PC-9 (cell line): ENCODE data around the gene CD177. TPM values are rescaled to one million over a fixed set of nuclear protein-coding genes. Genes with fewer than 3 reads are reported as not detected.
"Not testable (repeated sequence)": the region's sequence is repeated elsewhere in the genome, so short reads cannot be mapped to it uniquely, and the experiment has no call there.

Experiments
- BruUV-seq: library from RNA; stranded (reverse); fragments of 400-500 nt; replicated peaks from 2 replicates; lab custom pipeline; 2021; lab: Mats Ljungman, UMichigan
- CTCF ChIA-PET: fragments of 300-600 bp; sonication (Branson Sonifier 250); formaldehyde crosslinking; loops from one replicate; lab custom pipeline; 2022; ENCODE audit warnings: antibody characterized with exemption; lab: Charles Lee
- POLR2A ChIA-PET: fragments of 300-600 bp; sonication (Branson Sonifier 250); formaldehyde crosslinking; loops from one replicate; lab custom pipeline; 2022; ENCODE audit warnings: antibody characterized with exemption; ENCODE audit not compliant: unreplicated experiment; lab: Charles Lee
- DNase-seq, 2 experiments: peaks; one replicate each; pipeline versions ENCODE4 v3.0.0 to v3.0.0-alpha.2; 2015 to 2022; ENCODE audit warnings: mixed read lengths in 1 of 2
- H2AFZ ChIP-seq: fragments of 200-600 bp; sonication (generic); 2 replicates; pipeline ENCODE4 v1.8.1; 2017; ENCODE audit warnings: antibody characterized with exemption
- H3F3A ChIP-seq: fragments of 200-600 bp; sonication (generic); 2 replicates; pipeline ENCODE4 v1.8.1; 2017; ENCODE audit warnings: antibody characterized with exemption, mild to moderate bottlenecking, low read depth; ENCODE audit not compliant: insufficient read depth
- H3K27ac ChIP-seq: fragments of 200-600 bp; sonication (generic); 2 replicates; pipeline ENCODE4 v1.6.1; 2016; ENCODE audit warnings: mixed run types
- H3K27me3 ChIP-seq: fragments of 200-600 bp; sonication (generic); 2 replicates; pipeline ENCODE4 v1.6.1; 2016; ENCODE audit warnings: low read depth, mixed run types; ENCODE audit not compliant: insufficient read depth
- H3K36me3 ChIP-seq: fragments of 200-600 bp; sonication (generic); 2 replicates; pipeline ENCODE4 v1.6.1; 2016; ENCODE audit warnings: low read depth, mixed run types
- H3K4me1 ChIP-seq: fragments of 200-600 bp; sonication (generic); replicated peaks from 2 replicates; pipeline ENCODE4 v1.6.1; 2016; ENCODE audit warnings: mixed run types; ENCODE audit not compliant: insufficient read depth
- H3K4me2 ChIP-seq: fragments of 200-600 bp; sonication (generic); 2 replicates; pipeline ENCODE4 v1.6.1; 2017; ENCODE audit warnings: mixed run types
- H3K4me3 ChIP-seq: fragments of 200-600 bp; sonication (generic); 2 replicates; pipeline ENCODE4 v1.6.1; 2016; ENCODE audit warnings: mixed run types
- H3K79me2 ChIP-seq: fragments of 200-600 bp; sonication (generic); 2 replicates; pipeline ENCODE4 v1.6.1; 2017; ENCODE audit warnings: low read depth, mixed run types
- H3K9me2 ChIP-seq: fragments of 200-600 bp; sonication (generic); 2 replicates; pipeline ENCODE4 v1.8.1; 2017; ENCODE audit warnings: mild to moderate bottlenecking; ENCODE audit not compliant: insufficient read depth
- H3K9me3 ChIP-seq: fragments of 200-600 bp; sonication (generic); 2 replicates; pipeline ENCODE4 v1.8.1; 2016; ENCODE audit warnings: low read depth; ENCODE audit not compliant: insufficient read depth
- H4K20me1 ChIP-seq: fragments of 200-600 bp; sonication (generic); 2 replicates; pipeline ENCODE4 v1.8.1; 2017; ENCODE audit not compliant: insufficient read depth
- CTCF ChIP-seq: fragments of 200-600 bp; sonication (generic); conservative IDR thresholded peaks from 2 replicates; pipeline ENCODE4 v1.6.1; 2017; ENCODE audit warnings: mixed run types, antibody characterized with exemption, mild to moderate bottlenecking, moderate library complexity
- EZH2 ChIP-seq: fragments of 200-600 bp; sonication (generic); IDR thresholded peaks from 2 replicates; pipeline ENCODE4 v1.8.0; 2017; ENCODE audit warnings: antibody characterized with exemption, low read depth
- intact Hi-C: fragments of 100-400 bp; cut with micrococcal nuclease; formaldehyde crosslinking; loops from one replicate; pipeline ENCODE4 v1.10.0; 2022; ENCODE audit not compliant: unreplicated experiment
- total RNA-seq: library from RNA; stranded (reverse); gene quantifications from 2 replicates; pipeline ENCODE4 v1.2.3, GENCODE V29; 2021

The CD177 gene
- total RNA-seq, 1 experiment from 2014 or later: 6.0 TPM

DNA sequence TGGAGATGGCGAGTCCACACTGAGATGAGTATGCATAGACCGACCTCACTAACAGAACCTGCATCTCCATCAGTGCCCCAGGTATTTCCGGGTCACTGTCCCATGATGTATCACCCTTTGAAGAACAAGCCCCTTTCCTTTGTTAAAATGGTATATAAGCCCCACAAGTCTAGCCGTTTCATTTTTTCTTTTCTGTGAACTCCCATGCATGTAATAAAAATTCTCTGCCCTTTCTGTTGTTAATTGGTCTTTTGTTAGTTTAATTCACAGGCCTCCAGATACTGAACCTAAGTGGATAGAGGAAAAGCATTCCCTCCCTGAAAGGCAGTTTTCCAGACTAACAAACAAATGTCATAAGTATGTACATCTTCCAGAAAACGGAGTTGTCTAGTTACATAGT lies 15.0 kb upstream of the CD177 start:
- intact Hi-C loops: no loop called here
- Histone ChIP-seq H3K4me1 (peaks cover 38% of the 10 kb centered on the region), H3F3A (peaks cover 30% of the 10 kb centered on the region), H4K20me1 (no peaks in the 10 kb centered on the region), H2AFZ (no peak overlapping the region), H3K79me2 (peaks cover 15% of the 10 kb centered on the region; the same call in 1 of the 2 replicates), H3K27me3 (no peaks in the 10 kb centered on the region), H3K4me2 (no peak overlapping the region), H3K9me3 (no peaks in the 10 kb centered on the region), H3K36me3 (no peaks in the 10 kb centered on the region), H3K9me2 (no peaks in the 10 kb centered on the region), H3K27ac (no peak overlapping the region), H3K4me3 (no peak overlapping the region)
- TF ChIP-seq CTCF (no peak), EZH2 (no peak)
- CTCF ChIA-PET: no interaction called here
- POLR2A ChIA-PET: no interaction called here
- BruUV-seq: no TSS peak
- DNase-seq: no peak

DNA sequence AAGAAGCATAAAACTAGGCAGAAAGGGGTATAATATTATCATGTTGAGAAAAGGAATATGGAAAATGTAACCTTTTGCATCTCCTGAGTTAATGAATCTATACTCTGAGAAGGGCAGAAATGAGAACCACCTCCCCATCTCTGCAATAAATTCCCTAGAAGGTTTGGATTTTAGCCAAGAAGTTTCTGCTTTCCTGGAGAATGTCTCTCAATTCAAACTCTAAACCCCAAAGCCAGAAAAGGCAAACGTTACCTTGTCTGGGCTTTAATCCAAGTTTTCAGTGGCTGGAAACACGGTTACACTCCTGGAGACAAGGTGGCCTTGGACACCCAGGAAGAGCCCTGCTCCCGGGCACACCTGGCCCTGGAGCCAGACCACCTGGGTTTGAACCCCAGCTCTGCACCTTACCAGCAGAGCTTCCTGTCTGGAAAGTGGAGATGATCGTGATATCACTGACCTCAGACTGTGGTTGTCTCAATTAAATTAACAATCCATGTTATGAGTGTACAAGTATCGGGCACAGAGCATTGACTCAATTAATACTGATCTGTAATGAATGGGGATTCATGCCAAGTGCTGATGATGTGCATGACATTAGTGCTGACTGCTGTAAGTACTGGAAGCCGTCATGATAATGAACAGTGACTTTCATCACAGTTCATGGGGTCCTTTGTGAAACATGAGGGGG lies 14.1 kb upstream of the CD177 start:
- BruUV-seq, DNase-seq, H3K4me2 ChIP-seq, H3K79me2 ChIP-seq, H3K36me3 ChIP-seq, H3K27ac ChIP-seq, intact Hi-C loops, H3K27me3 ChIP-seq, H3K9me2 ChIP-seq, H3K4me3 ChIP-seq, H3K9me3 ChIP-seq, POLR2A ChIA-PET, CTCF ChIA-PET, H4K20me1 ChIP-seq, H2AFZ ChIP-seq: not testable (repeated sequence)
- Histone ChIP-seq H3F3A (peaks cover 36% of the 10 kb centered on the region), H3K4me1 (peaks cover 47% of the 10 kb centered on the region)

DNA sequence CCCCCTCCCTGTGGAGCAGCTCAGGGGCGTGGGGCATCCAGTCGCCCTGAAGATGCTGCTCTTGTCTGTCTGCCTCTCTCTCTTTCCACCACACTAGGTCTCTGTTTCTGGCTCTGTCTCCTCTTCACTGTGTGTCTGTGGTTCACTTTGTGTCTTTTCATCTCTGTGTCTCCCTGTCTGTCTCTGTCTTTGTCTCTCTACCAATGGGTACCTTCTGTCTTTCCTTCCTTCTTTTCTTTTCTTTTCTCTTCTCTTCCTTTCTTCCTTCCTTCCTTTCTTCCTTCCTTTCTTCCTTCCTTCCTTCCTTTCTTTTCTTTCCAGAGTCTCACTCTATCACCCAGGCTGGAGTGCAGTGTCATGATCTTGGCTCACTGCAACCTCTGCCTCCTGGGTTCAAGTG lies 13.4 kb upstream of the CD177 start:
- Histone ChIP-seq H3F3A (peaks cover 33% of the 10 kb centered on the region), H3K4me1 (peaks cover 47% of the 10 kb centered on the region)
- H3K27ac ChIP-seq, H3K79me2 ChIP-seq, H4K20me1 ChIP-seq, H3K27me3 ChIP-seq, H3K36me3 ChIP-seq, POLR2A ChIA-PET, H3K4me2 ChIP-seq, H2AFZ ChIP-seq, H3K9me2 ChIP-seq, intact Hi-C loops, CTCF ChIA-PET, DNase-seq, H3K4me3 ChIP-seq, BruUV-seq, H3K9me3 ChIP-seq: not testable (repeated sequence)

- POLR2A ChIA-PET, intact Hi-C loops, BruUV-seq: not testable (repeated sequence)
Measured at GRCh38 chr19:43341098-43341497, 12.4 kb upstream of the CD177 start.

GRCh38 chr19:43342104-43342503 lies 11.4 kb upstream of the CD177 start:
- H3K9me3 ChIP-seq, H4K20me1 ChIP-seq, CTCF ChIA-PET, H3K9me2 ChIP-seq, H2AFZ ChIP-seq, H3K79me2 ChIP-seq, H3K36me3 ChIP-seq, intact Hi-C loops, POLR2A ChIA-PET, BruUV-seq, H3K27me3 ChIP-seq, H3K4me3 ChIP-seq: not testable (repeated sequence)
- peak overlapping the region; percentile 56 for H3K4me2 ChIP-seq
- peaks cover 27% of the 10 kb centered on the region for H3F3A ChIP-seq
- peak; percentile 68 to 93 for DNase-seq
- H3K4me1 ChIP-seq: peaks cover 47% of the 10 kb centered on the region
- peak overlapping the region; percentile 57 for H3K27ac ChIP-seq

More at GRCh38 chr19:43341098-43341497, 12.4 kb upstream of the CD177 start:
- H3K9me3 ChIP-seq, H3K27me3 ChIP-seq, CTCF ChIA-PET, H4K20me1 ChIP-seq, DNase-seq, H3K36me3 ChIP-seq, H3K79me2 ChIP-seq, H3K9me2 ChIP-seq, H3K4me3 ChIP-seq, H2AFZ ChIP-seq: not testable (repeated sequence)
- H3K4me1 ChIP-seq: peaks cover 47% of the 10 kb centered on the region
- H3K4me2 ChIP-seq: peak overlapping the region; percentile 36
- H3K27ac ChIP-seq: peak overlapping the region; percentile 55; the same call in 1 of the 2 replicates
- H3F3A ChIP-seq: peaks cover 27% of the 10 kb centered on the region

DNA sequence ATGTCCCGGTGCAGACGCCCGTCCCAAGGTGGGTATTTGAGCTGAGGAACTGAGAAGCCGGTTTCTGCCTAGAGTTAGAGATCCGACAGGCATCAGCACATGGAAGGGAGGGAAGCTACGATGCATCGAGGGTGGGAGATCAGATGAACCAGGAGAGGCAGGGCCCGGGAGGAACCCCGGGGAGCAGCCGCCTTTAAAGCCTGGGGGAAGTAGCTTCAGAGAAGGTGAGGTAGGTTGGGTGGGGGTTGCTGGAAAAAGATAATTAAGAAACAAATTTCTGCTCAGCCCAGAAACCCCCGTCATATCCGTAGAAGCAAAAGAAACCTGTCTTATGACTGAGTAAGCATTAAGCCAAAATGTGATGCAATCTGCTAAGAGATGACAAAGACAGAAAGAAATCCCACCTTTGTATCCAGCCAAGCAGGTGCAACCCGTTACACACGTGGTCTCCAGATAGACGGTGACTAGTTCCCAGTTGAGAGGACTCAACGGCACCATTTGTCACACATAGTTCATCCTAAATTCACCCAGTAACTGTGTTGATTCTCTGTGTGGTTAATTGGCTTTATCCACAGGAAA lies 9.1 kb upstream of the CD177 start:
- H4K20me1 ChIP-seq, CTCF ChIA-PET: not testable (repeated sequence)

More for the DNA sequence above, 9.1 kb upstream of the CD177 start:
- H3K9me2 ChIP-seq, H3K36me3 ChIP-seq, H3K9me3 ChIP-seq, intact Hi-C loops, H3K27me3 ChIP-seq, POLR2A ChIA-PET, H3K79me2 ChIP-seq, H3K4me3 ChIP-seq: not testable (repeated sequence)
- peak overlapping the region; percentile 68 for H3K4me2 ChIP-seq
- H3K27ac ChIP-seq: peak overlapping the region; percentile 90
- peaks cover 43% of the 10 kb centered on the region for H3K4me1 ChIP-seq
- peaks cover 23% of the 10 kb centered on the region for H3F3A ChIP-seq
- H2AFZ ChIP-seq: peak overlapping the region; percentile 3; the same call in 1 of the 2 replicates
- TSS peak; percentile 36 for BruUV-seq
- DNase-seq: peak; percentile 54 to 91
